ENCODE data around the gene PPIL4. TPM values are rescaled to one million over a fixed set of nuclear protein-coding genes. Genes with fewer than 3 reads are reported as not detected.

PPIL4 gene
- total RNA-seq, 1 experiment from 2014 or later, result 36.9 TPM

- H3K18ac ChIP-seq (ENCODE audit: insufficient read length, low read depth, low read length), result no peak overlapping the region
- no peak overlapping the region for H2BK12ac ChIP-seq (ENCODE audit: insufficient read length, low read depth, low read length)
- no peak overlapping the region for H3K4me3 Mint-ChIP-seq
- H3K4me2 ChIP-seq (ENCODE audit: insufficient read depth, insufficient read length, low read length), result no peak overlapping the region
- no peaks in the 10 kb centered on the region for H3K9me3 ChIP-seq (ENCODE audit: control insufficient read depth, low read depth, low read length)
- no peaks in the 10 kb centered on the region for H3K9me3 Mint-ChIP-seq
- no peak overlapping the region for H4K8ac ChIP-seq (replicated peaks; ENCODE audit: insufficient read length, low read depth, low read length)
- H3K27me3 ChIP-seq (ENCODE audit: insufficient read depth, low read length), result no peaks in the 10 kb centered on the region
- no peak overlapping the region for H2AK5ac ChIP-seq (ENCODE audit: insufficient read length, low read length)
- no peaks in the 10 kb centered on the region for H3K36me3 Mint-ChIP-seq (ENCODE audit: insufficient read depth in 1 of 3, low read depth in 3 of 3)
- no peak for TF ChIP-seq CTCF (conservative IDR thresholded peaks at IDR 0.05)
- H2BK5ac ChIP-seq (ENCODE audit: insufficient read length, low read length), result no peak overlapping the region
- H3K56ac ChIP-seq (ENCODE audit: insufficient read length, low read depth, low read length), result no peak overlapping the region
- H3K27me3 Mint-ChIP-seq (ENCODE audit: low read depth), result no peaks in the 10 kb centered on the region
- H3T11ph ChIP-seq (ENCODE audit: low read length), result no peak overlapping the region
- H4K5ac ChIP-seq (ENCODE audit: insufficient read length, low read depth, low read length), result no peak overlapping the region
- H2AFZ ChIP-seq (ENCODE audit: low read length), result no peak overlapping the region
- no peak overlapping the region for H3K23ac ChIP-seq (ENCODE audit: insufficient read length, low read depth, low read length)
- H3K79me2 ChIP-seq (ENCODE audit: insufficient read depth, low read length), result no peaks in the 10 kb centered on the region
- no peak overlapping the region for H2BK120ac ChIP-seq (ENCODE audit: low read depth, low read length, poor library complexity, severe bottlenecking)
- H2BK20ac ChIP-seq (ENCODE audit: low read depth, low read length, poor library complexity, severe bottlenecking), result no peak overlapping the region
- H3K14ac ChIP-seq (ENCODE audit: insufficient read depth, low read length), result no peak overlapping the region
- H3K79me1 ChIP-seq (ENCODE audit: insufficient read depth, low read depth, low read length, poor library complexity, severe bottlenecking), result no peaks in the 10 kb centered on the region
- H3K4ac ChIP-seq (ENCODE audit: low read depth, low read length), result no peak overlapping the region
- no peak overlapping the region for H3K27ac Mint-ChIP-seq
- no peak for DNase-seq
- H3K4me1 ChIP-seq (ENCODE audit: insufficient read depth, low read length), result no peaks in the 10 kb centered on the region
- no peak overlapping the region for H4K91ac ChIP-seq (ENCODE audit: insufficient read length, low read depth, low read length)
- no peak overlapping the region for H3K27ac ChIP-seq (ENCODE audit: insufficient read length, low read depth, low read length)
- H3K4me1 Mint-ChIP-seq, result peaks cover 8 to 9% of the 10 kb centered on the region in 2 experiments
- no CpG with 5 or more reads among the region's 2 CpGs for WGBS (ENCODE audit: extremely low coverage, insufficient read length, low lambda C conversion rate)
- H3K23me2 ChIP-seq (ENCODE audit: insufficient read length, low read depth, low read length, poor library complexity, severe bottlenecking), result no peaks in the 10 kb centered on the region
- no peaks in the 10 kb centered on the region for H4K20me1 ChIP-seq (ENCODE audit: control insufficient read depth, insufficient read depth, insufficient read length)
- no peak overlapping the region for H3K9ac ChIP-seq (ENCODE audit: extremely low read depth, insufficient read length, low read length)
- H2BK15ac ChIP-seq (ENCODE audit: low read depth, low read length), result no peak overlapping the region
These were observed 74.9 kb downstream of the PPIL4 start for GRCh38 chr6:149470948-149471347.

All from H9 (cell line).